GM12878 (cell line): Measurements from ENCODE around the gene HACD4.

Experiments used
- BACH1 ChIP-seq: fragments of 450-650 bp; IDR thresholded peaks from 2 replicates; pipeline ENCODE4 v1.6.1; 2017; ENCODE audit warnings: mild to moderate bottlenecking, borderline replicate concordance
- CHD1 ChIP-seq: IDR thresholded peaks from 2 replicates; pipeline ENCODE4 v1.6.1; 2012; ENCODE audit warnings: low read depth, low read length, improper control_type of control experiment
- CTCF ChIP-seq, 3 experiments: IDR thresholded peaks in 2 of 3; conservative IDR thresholded peaks in 1 of 3; 2 replicates each; pipeline ENCODE4 v1.5.1; 2011; ENCODE audit warnings: low read depth in 3 of 3, low read length in 3 of 3, mild to moderate bottlenecking in 3 of 3, control low read depth in 2 of 3, moderate library complexity in 2 of 3, inconsistent platforms in 1 of 3, mixed read lengths in 1 of 3; ENCODE audit not compliant: control insufficient read depth in 2 of 3, insufficient read depth in 1 of 3; ENCODE audit errors: extremely low read depth in 1 of 3
- EP300 ChIP-seq, 2 experiments: fragments of 150-350 bp in 1 of 2; IDR thresholded peaks; 2 replicates each; pipeline ENCODE4 v1.6.1; 2011 to 2012; ENCODE audit warnings: low read depth in 2 of 2, low read length in 2 of 2, borderline replicate concordance in 1 of 2, improper control_type of control experiment in 1 of 2, inconsistent platforms in 1 of 2; ENCODE audit not compliant: control insufficient read depth in 1 of 2
- JUND ChIP-seq: IDR thresholded peaks from 2 replicates; pipeline ENCODE4 v1.6.1; 2012; ENCODE audit warnings: low read depth, mild to moderate bottlenecking, low read length, improper control_type of control experiment, moderate library complexity
- NFIC ChIP-seq: IDR thresholded peaks from 2 replicates; pipeline ENCODE4 v1.6.1; 2012; ENCODE audit warnings: low read depth, mild to moderate bottlenecking, inconsistent platforms, low read length, moderate library complexity
- POLR2A ChIP-seq: IDR thresholded peaks from 2 replicates; pipeline ENCODE4 v1.6.1; 2011; ENCODE audit warnings: low read depth, mild to moderate bottlenecking, low read length
- POLR2AphosphoS5 ChIP-seq: IDR thresholded peaks from 2 replicates; pipeline ENCODE4 v1.6.1; 2011; ENCODE audit warnings: mild to moderate bottlenecking, low read length, inconsistent platforms
- YY1 ChIP-seq: IDR thresholded peaks from 2 replicates; pipeline ENCODE4 v1.6.1; 2011; ENCODE audit warnings: low read depth, mild to moderate bottlenecking, low read length
- TF ChIP-seq, protein P1 (sequence below): IDR thresholded peaks from 2 replicates; pipeline ENCODE4 v1.6.1; 2011; ENCODE audit warnings: low read depth, low read length, improper control_type of control experiment, borderline replicate concordance
- TF ChIP-seq, protein P2 (sequence below): fragments of 450-650 bp; IDR thresholded peaks from 2 replicates; pipeline ENCODE4 v1.6.1; 2017; ENCODE audit warnings: mild to moderate bottlenecking, low read depth, inconsistent platforms; ENCODE audit not compliant: poor library complexity, severe bottlenecking

- TF ChIP-seq POLR2A (no peak), EP300 (IDR thresholded peaks at IDR 0.05; ENCODE audit: borderline replicate concordance in 1 of 2, control insufficient read depth in 1 of 2, low read depth in 2 of 2, low read length in 2 of 2) (no peak), JUND (no peak), CTCF (IDR thresholded peaks at IDR 0.05 in 2 of 3, conservative IDR thresholded peaks at IDR 0.05 in 1 of 3; ENCODE audit: control insufficient read depth in 2 of 3, extremely low read depth in 1 of 3, insufficient read depth in 1 of 3, low read depth in 3 of 3, low read length in 3 of 3) (no peak), POLR2AphosphoS5 (no peak), NFIC (no peak), CHD1 (no peak), BACH1 (no peak), YY1 (no peak)
- TF ChIP-seq, protein P1, sequence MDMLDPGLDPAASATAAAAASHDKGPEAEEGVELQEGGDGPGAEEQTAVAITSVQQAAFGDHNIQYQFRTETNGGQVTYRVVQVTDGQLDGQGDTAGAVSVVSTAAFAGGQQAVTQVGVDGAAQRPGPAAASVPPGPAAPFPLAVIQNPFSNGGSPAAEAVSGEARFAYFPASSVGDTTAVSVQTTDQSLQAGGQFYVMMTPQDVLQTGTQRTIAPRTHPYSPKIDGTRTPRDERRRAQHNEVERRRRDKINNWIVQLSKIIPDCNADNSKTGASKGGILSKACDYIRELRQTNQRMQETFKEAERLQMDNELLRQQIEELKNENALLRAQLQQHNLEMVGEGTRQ = no peak
- TF ChIP-seq, protein P2, sequence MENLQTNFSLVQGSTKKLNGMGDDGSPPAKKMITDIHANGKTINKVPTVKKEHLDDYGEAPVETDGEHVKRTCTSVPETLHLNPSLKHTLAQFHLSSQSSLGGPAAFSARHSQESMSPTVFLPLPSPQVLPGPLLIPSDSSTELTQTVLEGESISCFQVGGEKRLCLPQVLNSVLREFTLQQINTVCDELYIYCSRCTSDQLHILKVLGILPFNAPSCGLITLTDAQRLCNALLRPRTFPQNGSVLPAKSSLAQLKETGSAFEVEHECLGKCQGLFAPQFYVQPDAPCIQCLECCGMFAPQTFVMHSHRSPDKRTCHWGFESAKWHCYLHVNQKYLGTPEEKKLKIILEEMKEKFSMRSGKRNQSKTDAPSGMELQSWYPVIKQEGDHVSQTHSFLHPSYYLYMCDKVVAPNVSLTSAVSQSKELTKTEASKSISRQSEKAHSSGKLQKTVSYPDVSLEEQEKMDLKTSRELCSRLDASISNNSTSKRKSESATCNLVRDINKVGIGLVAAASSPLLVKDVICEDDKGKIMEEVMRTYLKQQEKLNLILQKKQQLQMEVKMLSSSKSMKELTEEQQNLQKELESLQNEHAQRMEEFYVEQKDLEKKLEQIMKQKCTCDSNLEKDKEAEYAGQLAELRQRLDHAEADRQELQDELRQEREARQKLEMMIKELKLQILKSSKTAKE = no peak
Measured at GRCh38 chr9:21037278-21037677, 5.8 kb upstream of the HACD4 start.
